ENCODE measurements around the gene MYO1D. TPM values are rescaled to one million over a fixed set of nuclear protein-coding genes. Genes with fewer than 3 reads are reported as not detected.

Gene MYO1D
- total and polyA plus RNA-seq, 8 donors = 11.6 to 727 (median 73.4) TPM

GRCh38 chr17:32588982-32589381 is 287.9 kb downstream of the MYO1D start:
- no peak for TF ChIP-seq EP300 (IDR thresholded peaks at IDR 0.05)
- peak in 1 of 7 experiments; percentile 5 for TF ChIP-seq CTCF (IDR thresholded peaks at IDR 0.05)
- 77 to 92% (median 83%) methylated on average over 6 of the region's 6 CpGs for WGBS, 5 donors
- no peak for DNase-seq
- Histone ChIP-seq H3K36me3 (no peaks in the 10 kb centered on the region), H3K27me3 (no peaks in the 10 kb centered on the region), H3K4me1 (no peaks in the 10 kb centered on the region), H3K27ac (no peak overlapping the region), H3K9me3 (no peaks in the 10 kb centered on the region), H3K4me3 (no peak overlapping the region)
- intact Hi-C loops (cut with DNase I; ENCODE audit: low total_unique reads) = no loop called here

- TF ChIP-seq POLR2AphosphoS5 (IDR thresholded peaks at IDR 0.05) (no peak), EP300 (IDR thresholded peaks at IDR 0.05) (no peak), CTCF (IDR thresholded peaks at IDR 0.05) (no peak), POLR2A (IDR thresholded peaks at IDR 0.05) (no peak)
- H3K27ac ChIP-seq = no peak overlapping the region
- no peaks in the 10 kb centered on the region for H3K36me3 ChIP-seq
- H3K9me3 ChIP-seq = peaks cover 0 to 8% (median 6%) of the 10 kb centered on the region in 4 donors
- no peaks in the 10 kb centered on the region for H3K27me3 ChIP-seq
- H3K4me3 ChIP-seq = no peak overlapping the region
- 70 to 81% (median 71%) methylated on average over 3 of the region's 3 CpGs for WGBS, 5 donors
- intact Hi-C loops (cut with DNase I; ENCODE audit: low total_unique reads) = no loop called here
- DNase-seq = no peak
- no peaks in the 10 kb centered on the region for H3K4me1 ChIP-seq
These were observed 288.8 kb downstream of the MYO1D start for GRCh38 chr17:32588135-32588534.

- intact Hi-C loops (cut with DNase I; ENCODE audit: low total_unique reads) = no loop called here
- H3K4me1 ChIP-seq = no peaks in the 10 kb centered on the region
- 85 to 94% (median 93%) methylated on average over 2 of the region's 2 CpGs for WGBS, 5 donors
- no peak overlapping the region for H3K4me3 ChIP-seq
- H3K36me3 ChIP-seq = no peaks in the 10 kb centered on the region
- peaks cover 0 to 16% (median 8%) of the 10 kb centered on the region in 4 donors for H3K9me3 ChIP-seq
- no peak overlapping the region for H3K27ac ChIP-seq
- TF ChIP-seq POLR2AphosphoS5 (IDR thresholded peaks at IDR 0.05) (no peak), POLR2A (IDR thresholded peaks at IDR 0.05) (no peak), CTCF (IDR thresholded peaks at IDR 0.05) (no peak), EP300 (IDR thresholded peaks at IDR 0.05) (no peak)
- H3K27me3 ChIP-seq = no peaks in the 10 kb centered on the region
- no peak for DNase-seq
These were observed 290.3 kb downstream of the MYO1D start for GRCh38 chr17:32586666-32587065.

GRCh38 chr17:32584792-32585191 is 292.1 kb downstream of the MYO1D start:
- Histone ChIP-seq H3K4me1 (no peaks in the 10 kb centered on the region), H3K27ac (no peak overlapping the region), H3K4me3 (no peak overlapping the region), H3K9me3 (peaks cover 0 to 28% (median 19%) of the 10 kb centered on the region in 4 donors), H3K27me3 (no peaks in the 10 kb centered on the region), H3K36me3 (no peaks in the 10 kb centered on the region)
- 91 to 98% (median 95%) methylated on average over 1 of the region's 1 CpG for WGBS, 5 donors
- TF ChIP-seq POLR2A (IDR thresholded peaks at IDR 0.05) (no peak), POLR2AphosphoS5 (IDR thresholded peaks at IDR 0.05) (no peak), CTCF (IDR thresholded peaks at IDR 0.05) (no peak), EP300 (IDR thresholded peaks at IDR 0.05) (no peak)
- no peak for DNase-seq
- intact Hi-C loops (cut with DNase I; ENCODE audit: low total_unique reads) = no loop called here
